ENCODE results near the gene PPP2R1A.

DNA sequence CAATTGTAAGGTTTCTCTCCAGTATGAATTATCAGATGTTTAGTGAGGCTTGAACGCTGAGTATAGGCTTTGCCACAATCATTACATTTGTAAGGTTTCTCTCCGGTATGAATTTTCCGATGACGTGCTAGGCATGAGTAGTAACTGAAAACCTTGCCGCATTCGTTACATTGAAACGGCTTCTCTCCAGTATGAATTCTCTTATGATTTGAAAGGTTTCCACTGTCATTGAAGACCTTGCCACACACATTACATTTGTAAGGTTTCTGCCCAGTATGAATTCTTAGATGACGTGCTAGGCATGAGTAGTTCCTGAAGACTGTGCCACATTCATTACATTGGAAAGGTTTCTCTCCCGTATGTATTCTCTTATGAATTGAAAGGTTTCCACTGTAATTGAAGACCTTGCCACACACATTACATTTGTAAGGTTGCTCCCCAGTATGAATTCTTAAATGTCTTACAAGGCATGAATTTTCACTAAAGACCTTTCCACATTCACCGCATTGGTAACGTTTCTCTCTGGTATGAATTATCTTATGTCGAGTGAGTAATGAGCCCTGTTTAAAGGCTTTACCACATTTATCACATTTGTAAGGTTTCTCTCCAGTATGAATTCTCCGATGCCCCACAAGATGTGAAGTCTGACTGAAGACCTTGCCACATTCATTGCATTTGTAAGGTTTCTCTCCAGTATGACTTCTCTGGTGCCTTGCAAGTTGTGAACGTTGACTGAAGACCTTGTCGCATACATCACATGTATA, 34.1 kb upstream of the PPP2R1A start:
- TF ChIP-seq, protein P1, sequence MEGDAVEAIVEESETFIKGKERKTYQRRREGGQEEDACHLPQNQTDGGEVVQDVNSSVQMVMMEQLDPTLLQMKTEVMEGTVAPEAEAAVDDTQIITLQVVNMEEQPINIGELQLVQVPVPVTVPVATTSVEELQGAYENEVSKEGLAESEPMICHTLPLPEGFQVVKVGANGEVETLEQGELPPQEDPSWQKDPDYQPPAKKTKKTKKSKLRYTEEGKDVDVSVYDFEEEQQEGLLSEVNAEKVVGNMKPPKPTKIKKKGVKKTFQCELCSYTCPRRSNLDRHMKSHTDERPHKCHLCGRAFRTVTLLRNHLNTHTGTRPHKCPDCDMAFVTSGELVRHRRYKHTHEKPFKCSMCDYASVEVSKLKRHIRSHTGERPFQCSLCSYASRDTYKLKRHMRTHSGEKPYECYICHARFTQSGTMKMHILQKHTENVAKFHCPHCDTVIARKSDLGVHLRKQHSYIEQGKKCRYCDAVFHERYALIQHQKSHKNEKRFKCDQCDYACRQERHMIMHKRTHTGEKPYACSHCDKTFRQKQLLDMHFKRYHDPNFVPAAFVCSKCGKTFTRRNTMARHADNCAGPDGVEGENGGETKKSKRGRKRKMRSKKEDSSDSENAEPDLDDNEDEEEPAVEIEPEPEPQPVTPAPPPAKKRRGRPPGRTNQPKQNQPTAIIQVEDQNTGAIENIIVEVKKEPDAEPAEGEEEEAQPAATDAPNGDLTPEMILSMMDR (IDR thresholded peaks at IDR 0.05; ENCODE audit: low read length) = no peak
- TF ChIP-seq EZH2 (IDR thresholded peaks at IDR 0.05; ENCODE audit: borderline replicate concordance, low read length) = no peak

Data from OCI-LY1 (cell line).